ENCODE data around the gene SPTB.

The SPTB gene

GRCh38 chr14:64792871-64793560 is 86.7 kb downstream of the SPTB start:
- no peak overlapping the region for H3K27ac ChIP-seq
- TF ChIP-seq CTCF (IDR thresholded peaks at IDR 0.05) (no peak), ZFX (IDR thresholded peaks at IDR 0.05; ENCODE audit: borderline replicate concordance) (no peak)

GRCh38 chr14:64792231-64792630 is 87.5 kb downstream of the SPTB start:
- TF ChIP-seq CTCF (IDR thresholded peaks at IDR 0.05) = no peak
- no peak for TF ChIP-seq ZFX (IDR thresholded peaks at IDR 0.05; ENCODE audit: borderline replicate concordance)
- H3K27ac ChIP-seq = no peak overlapping the region

- H3K27ac ChIP-seq = no peak overlapping the region
- no peak for TF ChIP-seq ZFX (IDR thresholded peaks at IDR 0.05; ENCODE audit: borderline replicate concordance)
- no peak for TF ChIP-seq CTCF (IDR thresholded peaks at IDR 0.05)
These were observed 89.2 kb downstream of the SPTB start for GRCh38 chr14:64790478-64790877.

GRCh38 chr14:64789696-64790095 is 90.0 kb downstream of the SPTB start:
- no peak for TF ChIP-seq CTCF (IDR thresholded peaks at IDR 0.05)
- no peak for TF ChIP-seq ZFX (IDR thresholded peaks at IDR 0.05; ENCODE audit: borderline replicate concordance)
- no peak overlapping the region for H3K27ac ChIP-seq

GRCh38 chr14:64788706-64789105 is 91.0 kb downstream of the SPTB start:
- no peak overlapping the region for H3K27ac ChIP-seq
- no peak for TF ChIP-seq CTCF (IDR thresholded peaks at IDR 0.05)
- TF ChIP-seq ZFX (IDR thresholded peaks at IDR 0.05; ENCODE audit: borderline replicate concordance) = no peak

- TF ChIP-seq ZFX (IDR thresholded peaks at IDR 0.05; ENCODE audit: borderline replicate concordance) (no peak), CTCF (IDR thresholded peaks at IDR 0.05) (no peak)
These were observed 92.1 kb downstream of the SPTB start for GRCh38 chr14:64787619-64788018.

GRCh38 chr14:64786296-64787149 is 93.2 kb downstream of the SPTB start:
- TF ChIP-seq ZFX (IDR thresholded peaks at IDR 0.05; ENCODE audit: borderline replicate concordance) (no peak), CTCF (IDR thresholded peaks at IDR 0.05) (no peak)
- no peak overlapping the region for H3K27ac ChIP-seq

More at GRCh38 chr14:64787619-64788018, 92.1 kb downstream of the SPTB start:
- H3K27ac ChIP-seq = no peak overlapping the region
